GM19043 (cell line): ENCODE measurements around the gene ZNF160.

Experiments used
- ATAC-seq: cut with Tn5 transposase; IDR thresholded peaks from one replicate; pipeline ENCODE4 v1.9.1; 2021; ENCODE audit warnings: low read depth; ENCODE audit not compliant: unreplicated experiment

ZNF160 gene

DNA sequence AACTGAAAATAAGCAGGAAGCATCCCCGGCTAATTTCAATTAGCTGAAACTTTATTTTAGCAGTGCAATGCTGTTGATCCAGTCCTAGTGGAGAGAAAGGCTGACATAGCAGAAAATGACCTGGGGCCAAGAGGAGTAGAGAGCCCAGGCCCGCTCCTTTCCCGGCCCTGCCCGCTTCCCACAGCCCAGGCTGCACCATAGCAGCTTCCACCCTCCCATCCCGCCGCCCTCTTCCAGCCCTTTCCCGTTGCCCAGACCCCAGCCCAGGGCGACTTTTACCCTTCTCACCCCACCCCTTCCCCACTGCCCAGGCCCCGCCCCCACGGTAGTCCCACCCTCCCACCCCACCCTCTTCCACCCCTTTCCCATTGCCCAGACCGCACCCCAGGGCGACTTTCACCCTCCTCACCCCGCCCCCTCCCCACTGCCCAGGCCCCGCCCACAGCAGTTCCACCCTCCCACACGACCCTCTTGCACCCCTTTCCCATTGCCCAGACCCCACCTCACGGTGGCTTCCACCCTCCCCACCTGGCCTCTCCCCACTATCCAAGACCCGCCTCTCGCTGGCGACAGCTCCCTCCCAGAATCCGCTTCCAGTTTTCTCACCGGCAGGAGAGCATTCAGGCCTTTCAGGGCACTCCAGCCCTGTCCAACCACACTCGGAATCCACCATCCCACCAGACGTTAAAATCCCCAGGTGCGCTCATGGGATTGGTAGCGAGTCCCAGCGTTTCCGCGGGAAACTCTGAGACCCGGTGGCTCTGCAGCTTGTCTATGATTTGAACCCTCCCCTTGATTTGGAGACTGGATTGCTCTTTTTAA, 8.3 kb downstream of the ZNF160 start:
- ATAC-seq, result no peak

GRCh38 chr19:53092723-53093122, 10.5 kb downstream of the ZNF160 start:
- no peak for ATAC-seq

GRCh38 chr19:53091413-53092254, 11.6 kb downstream of the ZNF160 start:
- ATAC-seq, result no peak

DNA sequence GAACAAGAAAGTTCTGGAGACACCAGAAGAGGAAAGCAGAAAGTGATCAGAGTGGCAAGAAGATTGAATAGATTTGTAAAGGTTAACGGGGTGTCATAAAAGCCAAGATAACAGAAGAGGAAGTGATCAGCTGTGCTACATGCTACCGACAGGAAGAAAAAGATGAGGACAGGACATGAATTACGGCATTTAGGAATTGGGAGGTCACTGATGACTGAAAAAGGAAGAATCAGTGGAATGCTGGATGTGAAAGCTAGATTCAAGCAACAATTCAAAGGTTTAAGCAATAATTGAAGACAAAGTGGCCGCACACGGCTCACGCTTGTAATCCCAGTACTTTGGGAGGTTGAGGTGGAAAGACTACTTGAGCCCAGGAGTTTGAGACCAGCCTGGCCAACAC, 15.1 kb downstream of the ZNF160 start:
- no peak for ATAC-seq

GRCh38 chr19:53086949-53087348, 16.3 kb downstream of the ZNF160 start:
- no peak for ATAC-seq

- ATAC-seq, result no peak
Measured at GRCh38 chr19:53085496-53085895, 17.7 kb downstream of the ZNF160 start.

DNA sequence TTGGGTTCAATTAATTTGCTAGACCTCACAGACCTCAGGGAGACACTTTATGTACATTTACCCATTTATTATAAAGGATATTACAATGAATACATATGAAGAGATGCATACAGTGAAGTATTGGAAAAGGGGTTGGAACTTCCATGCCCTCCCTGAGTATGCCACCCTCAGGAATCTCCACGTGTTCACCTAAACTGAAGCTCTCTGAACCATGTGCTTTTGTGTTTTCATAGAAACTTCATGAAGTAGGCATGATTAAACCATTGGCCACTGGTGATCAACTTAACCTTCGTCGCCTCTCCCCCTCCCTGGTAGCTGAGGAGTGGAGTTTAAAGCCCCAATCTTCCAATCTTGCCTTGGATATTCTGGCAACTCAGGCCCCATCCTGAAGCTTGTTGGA, 20.3 kb downstream of the ZNF160 start:
- no peak for ATAC-seq

GRCh38 chr19:53079313-53079924, 23.8 kb downstream of the ZNF160 start:
- ATAC-seq, result no peak

- no peak for ATAC-seq
Measured at GRCh38 chr19:53078668-53079067, 24.6 kb downstream of the ZNF160 start.

- no peak for ATAC-seq
Measured at GRCh38 chr19:53076984-53077383, 26.2 kb downstream of the ZNF160 start.

GRCh38 chr19:53068834-53069233, 34.4 kb downstream of the ZNF160 start:
- no peak for ATAC-seq

DNA sequence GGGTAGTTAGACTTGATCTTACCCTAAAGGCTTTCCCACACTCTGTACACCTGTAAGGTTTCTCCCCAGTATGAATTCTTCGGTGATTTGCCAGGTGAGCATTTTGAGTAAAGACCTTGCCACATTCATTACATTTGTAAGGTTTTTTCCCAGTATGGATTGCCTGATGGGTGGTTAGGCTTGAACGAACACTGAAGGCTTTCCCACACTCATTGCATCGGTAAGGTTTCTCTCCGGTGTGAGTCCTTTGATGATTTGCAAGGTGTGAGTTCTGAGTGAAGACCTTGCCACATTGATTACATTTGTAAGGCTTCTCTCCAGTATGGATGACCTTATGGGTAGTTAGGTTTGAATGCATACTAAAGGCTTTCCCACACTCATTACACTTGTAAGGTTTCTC, 35.0 kb downstream of the ZNF160 start:
- no peak for ATAC-seq

- ATAC-seq, result no peak
Measured at GRCh38 chr19:53057904-53058580, 45.2 kb downstream of the ZNF160 start.

DNA sequence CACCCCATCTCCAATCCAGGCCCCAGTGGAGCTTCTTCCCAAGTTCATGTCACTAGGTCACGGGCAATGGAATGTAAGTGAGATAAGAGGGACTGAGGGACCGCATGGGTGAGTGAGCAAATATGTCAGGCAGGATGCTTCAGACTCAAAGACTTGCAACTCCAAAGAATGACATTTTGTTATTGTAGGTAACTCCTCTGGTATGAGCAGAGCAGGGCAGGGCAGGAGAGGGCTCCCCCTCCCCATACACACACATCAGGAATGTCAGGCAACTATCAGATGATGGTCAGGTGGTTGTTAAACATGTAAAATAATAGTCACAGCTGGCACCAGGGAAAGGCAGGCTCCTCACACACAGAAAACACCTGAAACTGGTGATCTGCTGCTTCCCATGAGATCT, 48.1 kb downstream of the ZNF160 start:
- ATAC-seq, result no peak

DNA sequence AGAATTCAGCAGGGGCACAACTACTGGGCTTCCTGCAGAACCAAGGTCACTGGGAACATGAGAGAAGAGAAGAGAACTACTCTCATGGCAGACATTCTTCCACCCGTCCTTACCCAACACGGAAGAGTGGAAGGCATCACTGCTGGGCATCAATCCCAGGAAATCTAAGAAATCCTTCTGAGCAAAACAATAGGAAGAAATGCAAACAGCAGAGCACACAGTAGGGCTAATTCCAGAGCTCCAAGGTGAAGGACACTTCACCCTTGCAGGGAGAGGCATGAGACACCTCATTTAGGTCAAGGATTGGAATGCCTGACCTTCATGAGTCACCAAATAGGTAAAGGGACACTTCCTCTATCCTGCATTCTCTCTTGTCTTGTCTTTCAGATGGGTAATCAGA, 55.8 kb downstream of the ZNF160 start:
- no peak for ATAC-seq

DNA sequence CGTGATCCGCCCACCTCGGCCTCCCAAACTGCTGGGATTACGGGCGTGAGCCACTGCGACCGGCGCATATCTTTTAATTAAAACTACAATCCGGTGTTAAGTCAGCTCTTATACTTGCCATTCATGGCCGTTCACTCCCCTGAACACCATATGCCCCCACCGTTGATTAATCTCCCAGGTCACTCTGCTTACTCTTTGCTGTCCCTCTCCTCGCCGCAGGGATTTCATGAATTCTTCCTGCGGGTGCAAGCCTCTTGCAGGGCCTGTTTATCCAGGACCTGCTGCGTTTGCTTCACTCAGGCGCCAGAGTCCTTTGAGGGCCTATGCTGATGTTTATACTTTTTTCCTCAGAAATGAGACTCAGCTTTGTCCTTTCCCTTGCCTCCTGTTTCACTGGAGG, 57.7 kb downstream of the ZNF160 start:
- no peak for ATAC-seq

GRCh38 chr19:53041366-53041765, 61.9 kb downstream of the ZNF160 start:
- ATAC-seq, result no peak

GRCh38 chr19:53037101-53038097, 65.8 kb downstream of the ZNF160 start:
- no peak for ATAC-seq

DNA sequence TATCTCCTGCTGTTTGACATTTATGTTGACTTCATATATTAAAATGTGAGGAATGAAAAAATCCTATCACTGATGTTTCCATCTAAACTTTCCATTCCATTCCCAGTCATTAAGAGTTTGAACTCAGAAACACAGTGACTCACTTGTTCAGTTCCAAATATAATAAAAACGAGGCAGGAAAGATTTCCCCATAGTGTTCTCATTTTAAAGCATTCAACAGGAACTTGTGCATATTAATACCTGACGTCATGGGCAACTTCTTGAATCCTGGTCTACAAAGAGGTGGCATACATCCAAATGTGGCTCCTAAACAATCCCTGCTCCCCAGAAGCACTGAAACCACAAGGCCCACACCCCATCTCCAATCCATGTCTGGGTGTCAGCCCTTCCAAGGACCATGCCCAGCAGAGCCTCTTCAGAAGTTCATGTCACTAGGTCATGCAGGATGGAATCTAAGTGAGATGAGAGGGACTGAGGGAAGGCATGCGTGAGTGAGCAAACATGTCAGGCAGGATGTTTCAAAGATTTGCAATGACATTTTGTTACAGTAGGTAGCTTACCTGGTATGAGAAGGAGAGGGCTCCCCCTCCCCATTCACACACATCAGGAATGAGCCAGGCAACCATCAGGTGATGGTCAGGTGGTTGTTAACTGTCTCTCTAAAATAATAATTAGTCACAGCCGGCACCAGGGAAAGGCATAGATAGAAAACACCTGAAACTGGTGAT, 68.1 kb downstream of the ZNF160 start:
- no peak for ATAC-seq
